Parathyroid adenoma (tissue), 2 donors: ENCODE results near the gene UTRN.

ENCODE experiments used
- H2AFZ ChIP-seq: fragments of 300-600 bp; sonication (generic); one replicate; pipeline ENCODE4 v1.7.0; 2017; ENCODE audit warnings: antibody characterized with exemption, mild to moderate bottlenecking
- H3K27ac ChIP-seq: fragments of 300-600 bp; sonication (generic); one replicate; pipeline ENCODE4 v1.7.0; 2017
- H3K27me3 ChIP-seq: fragments of 300-600 bp; sonication (generic); one replicate; pipeline ENCODE4 v1.7.0; 2017; ENCODE audit warnings: low read length; ENCODE audit not compliant: control insufficient read depth, insufficient read depth
- H3K36me3 ChIP-seq: fragments of 300-600 bp; sonication (generic); one replicate; pipeline ENCODE4 v1.7.0; 2017; ENCODE audit warnings: low read length; ENCODE audit not compliant: control insufficient read depth, insufficient read depth
- H3K4me1 ChIP-seq: fragments of 300-600 bp; sonication (generic); one replicate; pipeline ENCODE4 v1.7.0; 2017; ENCODE audit warnings: control low read depth
- H3K4me2 ChIP-seq: fragments of 300-600 bp; sonication (generic); one replicate; pipeline ENCODE4 v1.7.0; 2017; ENCODE audit warnings: low read length
- H3K4me3 ChIP-seq: fragments of 300-600 bp; sonication (generic); one replicate; pipeline ENCODE4 v1.7.0; 2017; ENCODE audit warnings: low read depth, low read length
- H3K79me2 ChIP-seq: fragments of 300-600 bp; sonication (generic); one replicate; pipeline ENCODE4 v1.7.0; 2017; ENCODE audit warnings: control low read depth
- H3K9ac ChIP-seq: fragments of 300-600 bp; sonication (generic); one replicate; pipeline ENCODE4 v1.7.0; 2017; ENCODE audit warnings: mild to moderate bottlenecking
- H3K9me3 ChIP-seq: fragments of 300-600 bp; sonication (generic); one replicate; pipeline ENCODE4 v1.7.0; 2017; ENCODE audit warnings: low read length; ENCODE audit not compliant: control insufficient read depth
- TF ChIP-seq, protein P1 (sequence below): fragments of 300-600 bp; sonication (generic); IDR thresholded peaks from one replicate; pipeline ENCODE4 v1.7.0; 2017; ENCODE audit warnings: antibody characterized with exemption, mild to moderate bottlenecking
- donor health status: primary hyperparathyroidism.

Gene UTRN

GRCh38 chr6:144321839-144322591 lies 36.9 kb downstream of the UTRN start:
- Histone ChIP-seq H3K27ac (no peak overlapping the region), H3K79me2 (peaks cover 20% of the 10 kb centered on the region), H3K36me3 (no peaks in the 10 kb centered on the region), H3K4me1 (peaks cover 16% of the 10 kb centered on the region), H2AFZ (no peak overlapping the region), H3K9ac (no peak overlapping the region), H3K4me3 (no peak overlapping the region), H3K27me3 (no peaks in the 10 kb centered on the region), H3K4me2 (no peak overlapping the region), H3K9me3 (no peaks in the 10 kb centered on the region)
- TF ChIP-seq, protein P1, sequence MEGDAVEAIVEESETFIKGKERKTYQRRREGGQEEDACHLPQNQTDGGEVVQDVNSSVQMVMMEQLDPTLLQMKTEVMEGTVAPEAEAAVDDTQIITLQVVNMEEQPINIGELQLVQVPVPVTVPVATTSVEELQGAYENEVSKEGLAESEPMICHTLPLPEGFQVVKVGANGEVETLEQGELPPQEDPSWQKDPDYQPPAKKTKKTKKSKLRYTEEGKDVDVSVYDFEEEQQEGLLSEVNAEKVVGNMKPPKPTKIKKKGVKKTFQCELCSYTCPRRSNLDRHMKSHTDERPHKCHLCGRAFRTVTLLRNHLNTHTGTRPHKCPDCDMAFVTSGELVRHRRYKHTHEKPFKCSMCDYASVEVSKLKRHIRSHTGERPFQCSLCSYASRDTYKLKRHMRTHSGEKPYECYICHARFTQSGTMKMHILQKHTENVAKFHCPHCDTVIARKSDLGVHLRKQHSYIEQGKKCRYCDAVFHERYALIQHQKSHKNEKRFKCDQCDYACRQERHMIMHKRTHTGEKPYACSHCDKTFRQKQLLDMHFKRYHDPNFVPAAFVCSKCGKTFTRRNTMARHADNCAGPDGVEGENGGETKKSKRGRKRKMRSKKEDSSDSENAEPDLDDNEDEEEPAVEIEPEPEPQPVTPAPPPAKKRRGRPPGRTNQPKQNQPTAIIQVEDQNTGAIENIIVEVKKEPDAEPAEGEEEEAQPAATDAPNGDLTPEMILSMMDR = no peak

- Histone ChIP-seq H3K9me3 (no peaks in the 10 kb centered on the region), H3K79me2 (peaks cover 18% of the 10 kb centered on the region), H3K27ac (no peak overlapping the region), H3K27me3 (no peaks in the 10 kb centered on the region), H3K36me3 (no peaks in the 10 kb centered on the region), H2AFZ (no peak overlapping the region), H3K4me1 (peaks cover 42% of the 10 kb centered on the region), H3K4me3 (no peak overlapping the region), H3K4me2 (no peak overlapping the region), H3K9ac (no peak overlapping the region)
- TF ChIP-seq, protein P1 = no peak
These were observed 40.1 kb downstream of the UTRN start for GRCh38 chr6:144325232-144325631.

GRCh38 chr6:144326393-144326792 lies 41.3 kb downstream of the UTRN start:
- peak overlapping the region; percentile 65 for H3K27ac ChIP-seq

DNA sequence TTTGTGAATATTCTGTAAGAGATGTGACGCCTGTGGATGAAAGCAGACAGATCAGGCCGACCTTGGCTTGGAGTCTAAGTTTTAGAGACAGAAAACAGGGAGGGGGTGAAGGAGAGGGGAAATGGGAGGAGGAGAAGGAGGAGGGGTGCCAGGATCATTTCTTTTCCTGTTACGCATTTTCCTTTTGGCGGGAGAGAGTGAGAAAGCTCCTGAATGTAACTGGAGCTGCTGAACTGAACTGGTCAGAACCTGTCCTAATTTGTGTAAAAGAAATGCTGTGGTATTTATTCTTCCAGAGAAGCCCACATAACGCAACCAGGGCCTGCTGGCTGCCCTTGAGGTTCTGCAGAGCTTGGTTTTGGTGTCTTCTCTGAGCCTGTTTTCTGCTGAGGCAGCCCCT lies 41.9 kb downstream of the UTRN start:
- H3K27me3 ChIP-seq = no peaks in the 10 kb centered on the region
- no peaks in the 10 kb centered on the region for H3K36me3 ChIP-seq
- peak overlapping the region; percentile 0 for H3K4me2 ChIP-seq
- H3K9me3 ChIP-seq = no peaks in the 10 kb centered on the region
- no peak overlapping the region for H3K9ac ChIP-seq
- peaks cover 23% of the 10 kb centered on the region for H3K79me2 ChIP-seq
- H3K4me1 ChIP-seq = peaks cover 49% of the 10 kb centered on the region
- H3K27ac ChIP-seq = peak overlapping the region; percentile 65
- H3K4me3 ChIP-seq = peak overlapping the region; percentile 5
- TF ChIP-seq, protein P1 = no peak
- peak overlapping the region; percentile 68 for H2AFZ ChIP-seq

More at GRCh38 chr6:144326393-144326792, 41.3 kb downstream of the UTRN start:
- Histone ChIP-seq H3K4me1 (peaks cover 45% of the 10 kb centered on the region), H2AFZ (no peak overlapping the region), H3K4me2 (no peak overlapping the region), H3K79me2 (peaks cover 18% of the 10 kb centered on the region), H3K9ac (no peak overlapping the region), H3K36me3 (no peaks in the 10 kb centered on the region), H3K27me3 (no peaks in the 10 kb centered on the region), H3K9me3 (no peaks in the 10 kb centered on the region), H3K4me3 (no peak overlapping the region)
- TF ChIP-seq, protein P1 = no peak
